GM12873 (cell line): Measurements from ENCODE around the gene GATD1.

ENCODE experiments used
- TF ChIP-seq, protein P1 (sequence below): IDR thresholded peaks from 2 replicates; pipeline ENCODE4 v1.5.1; 2012; ENCODE audit warnings: low read depth, mild to moderate bottlenecking, moderate library complexity, low read length, control low read depth; ENCODE audit not compliant: insufficient read depth; ENCODE audit errors: missing control alignments

Gene GATD1

GRCh38 chr11:823441-824291 is 46.4 kb upstream of the GATD1 start:
- TF ChIP-seq, protein P1, sequence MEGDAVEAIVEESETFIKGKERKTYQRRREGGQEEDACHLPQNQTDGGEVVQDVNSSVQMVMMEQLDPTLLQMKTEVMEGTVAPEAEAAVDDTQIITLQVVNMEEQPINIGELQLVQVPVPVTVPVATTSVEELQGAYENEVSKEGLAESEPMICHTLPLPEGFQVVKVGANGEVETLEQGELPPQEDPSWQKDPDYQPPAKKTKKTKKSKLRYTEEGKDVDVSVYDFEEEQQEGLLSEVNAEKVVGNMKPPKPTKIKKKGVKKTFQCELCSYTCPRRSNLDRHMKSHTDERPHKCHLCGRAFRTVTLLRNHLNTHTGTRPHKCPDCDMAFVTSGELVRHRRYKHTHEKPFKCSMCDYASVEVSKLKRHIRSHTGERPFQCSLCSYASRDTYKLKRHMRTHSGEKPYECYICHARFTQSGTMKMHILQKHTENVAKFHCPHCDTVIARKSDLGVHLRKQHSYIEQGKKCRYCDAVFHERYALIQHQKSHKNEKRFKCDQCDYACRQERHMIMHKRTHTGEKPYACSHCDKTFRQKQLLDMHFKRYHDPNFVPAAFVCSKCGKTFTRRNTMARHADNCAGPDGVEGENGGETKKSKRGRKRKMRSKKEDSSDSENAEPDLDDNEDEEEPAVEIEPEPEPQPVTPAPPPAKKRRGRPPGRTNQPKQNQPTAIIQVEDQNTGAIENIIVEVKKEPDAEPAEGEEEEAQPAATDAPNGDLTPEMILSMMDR: no peak

DNA sequence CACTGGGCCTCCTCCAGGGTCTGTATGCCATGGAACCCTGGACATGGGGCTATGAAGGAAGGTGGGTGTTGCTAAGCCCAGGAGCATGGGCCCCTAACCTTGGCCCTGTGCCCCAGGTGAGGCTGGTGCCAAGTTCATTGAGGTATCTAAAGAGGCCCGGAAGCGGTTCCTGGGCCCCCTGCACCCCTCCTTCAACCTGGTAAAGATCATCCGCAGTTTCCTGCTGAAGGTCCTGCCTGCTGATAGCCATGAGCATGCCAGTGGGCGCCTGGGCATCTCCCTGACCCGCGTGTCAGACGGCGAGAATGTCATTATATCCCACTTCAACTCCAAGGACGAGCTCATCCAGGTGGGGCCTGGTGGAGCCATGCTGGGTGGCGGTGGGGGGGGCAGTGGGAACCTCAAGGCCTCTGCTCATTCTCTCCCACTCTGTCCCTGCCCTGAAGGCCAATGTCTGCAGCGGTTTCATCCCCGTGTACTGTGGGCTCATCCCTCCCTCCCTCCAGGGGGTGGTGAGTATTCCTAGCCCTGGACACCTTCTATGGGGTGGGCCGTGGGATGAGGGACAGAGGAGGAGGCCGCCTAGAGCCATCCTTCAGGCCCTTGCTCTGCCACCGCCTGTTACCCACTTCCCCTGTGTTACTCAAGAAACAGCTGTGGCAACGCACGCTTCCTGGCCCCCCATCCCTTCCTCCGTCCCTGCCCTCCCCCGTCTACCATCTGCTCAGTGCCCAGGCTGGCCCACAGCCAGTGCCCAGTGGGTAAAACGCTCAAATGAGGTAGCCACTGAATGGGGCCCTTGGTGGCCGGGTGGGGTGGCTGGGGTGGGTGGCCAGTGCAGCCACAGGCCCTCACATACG is 44.5 kb upstream of the GATD1 start:
- TF ChIP-seq, protein P1: no peak

GRCh38 chr11:820655-821511 is 43.6 kb upstream of the GATD1 start:
- TF ChIP-seq, protein P1: no peak

- TF ChIP-seq, protein P1: no peak
Observed at GRCh38 chr11:819943-820649, 42.8 kb upstream of the GATD1 start.

- TF ChIP-seq, protein P1: no peak
Observed at GRCh38 chr11:819129-819931, 42.0 kb upstream of the GATD1 start.

- TF ChIP-seq, protein P1: no peak
Observed at GRCh38 chr11:818396-819128, 41.3 kb upstream of the GATD1 start, which contains the start of gene PNPLA2. PNPLA2 (plus strand) TSS chr11:818914; CDS start chr11:819719, 805 bp downstream.
